ENCODE data around the gene CCDC154. TPM values are rescaled to one million over a fixed set of nuclear protein-coding genes. Genes with fewer than 3 reads are reported as not detected.
A peak's percentile ranks its signal among the peaks of the same experiment; 100 is the strongest.
"Not testable (repeated sequence)": the region's sequence is repeated elsewhere in the genome, so short reads cannot be mapped to it uniquely, and the experiment has no call there.

Gene CCDC154
- total and polyA plus RNA-seq, 2 donors = 0.37 to 0.86 TPM

DNA sequence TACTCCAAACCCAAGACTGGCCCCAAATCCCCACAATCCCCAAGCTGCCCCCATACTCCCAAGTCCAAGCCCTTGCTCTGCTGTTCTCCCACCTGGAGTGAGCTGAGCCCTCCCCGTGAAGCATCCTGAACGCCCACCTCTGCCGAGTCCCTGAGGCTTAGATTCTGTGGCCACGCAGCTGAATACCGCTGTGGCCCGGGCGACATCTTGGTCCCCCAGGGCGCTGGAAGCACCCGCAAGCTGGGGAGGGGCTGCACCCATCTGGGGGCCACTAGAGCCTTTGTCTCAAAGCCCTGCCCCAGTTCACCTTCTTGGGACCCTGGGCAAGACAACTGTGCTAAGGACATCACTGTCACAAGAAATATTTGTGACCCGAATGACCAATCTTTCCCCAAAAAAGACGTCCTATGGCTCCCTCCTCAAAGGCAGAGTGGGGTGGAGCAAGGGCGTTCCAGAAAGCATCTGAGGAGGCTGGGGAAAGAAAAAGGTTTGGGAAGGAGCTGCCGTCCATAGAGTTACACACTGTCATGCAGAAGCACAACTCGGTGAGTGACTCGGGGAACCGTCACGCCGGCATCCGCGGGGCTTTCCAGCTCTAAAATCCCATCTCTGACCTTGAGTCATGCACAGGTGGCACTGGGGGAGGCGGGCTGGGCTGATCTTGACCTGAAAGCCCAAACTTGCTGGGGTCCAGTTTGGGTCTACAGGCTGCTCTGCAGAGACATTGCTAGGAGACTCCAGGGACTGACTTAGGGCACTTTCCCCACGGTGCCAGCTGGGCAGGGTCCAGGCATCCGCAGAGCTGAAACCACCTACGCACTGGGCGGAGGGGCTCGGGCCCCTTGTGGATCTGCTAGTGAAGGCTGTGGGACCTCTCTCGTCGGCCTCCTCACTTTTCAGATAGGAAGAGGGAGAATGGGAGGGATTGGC lies 37.8 kb upstream of the CCDC154 start:
- Histone ChIP-seq H3K27ac (ENCODE audit: low read depth) (no peak overlapping the region), H3K4me3 (ENCODE audit: low read depth, low read length) (no peak overlapping the region), H3K36me3 (ENCODE audit: insufficient read depth) (no peaks in the 10 kb centered on the region), H3K4me1 (ENCODE audit: insufficient read depth) (no peaks in the 10 kb centered on the region)
- WGBS = 80% methylated on average over 28 of the region's 28 CpGs
- no peak for DNase-seq (ENCODE audit: extremely low spot score)

DNA sequence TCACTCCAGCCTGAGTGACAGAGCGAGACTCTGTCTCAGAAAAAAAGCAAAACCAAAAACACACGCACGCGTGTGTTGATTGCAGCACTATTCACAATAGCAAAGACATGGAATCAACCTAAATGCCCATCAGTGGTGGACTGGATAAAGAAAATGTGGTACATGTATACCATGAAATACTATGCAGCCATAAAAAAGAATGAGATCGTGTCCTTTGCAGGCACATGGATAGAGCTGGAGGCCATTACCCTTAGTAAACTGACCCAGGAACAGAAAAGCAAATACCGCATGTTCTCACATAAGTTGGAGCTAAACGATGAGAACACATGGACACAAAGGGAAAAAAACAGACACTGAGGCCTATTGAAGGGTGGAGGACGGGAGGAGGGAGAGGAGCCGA lies 34.6 kb upstream of the CCDC154 start:
- not testable (repeated sequence) for H3K27ac ChIP-seq (ENCODE audit: low read depth); DNase-seq (ENCODE audit: extremely low spot score); H3K4me1 ChIP-seq (ENCODE audit: insufficient read depth); H3K36me3 ChIP-seq (ENCODE audit: insufficient read depth); H3K4me3 ChIP-seq (ENCODE audit: low read depth, low read length)
- WGBS = 95% methylated on average over 9 of the region's 9 CpGs

GRCh38 chr16:1477033-1477432 lies 32.7 kb upstream of the CCDC154 start:
- Histone ChIP-seq H3K36me3 (ENCODE audit: insufficient read depth) (no peaks in the 10 kb centered on the region), H3K4me1 (ENCODE audit: insufficient read depth) (no peaks in the 10 kb centered on the region), H3K27ac (ENCODE audit: low read depth) (no peak overlapping the region), H3K4me3 (ENCODE audit: low read depth, low read length) (no peak overlapping the region)
- no peak for DNase-seq (ENCODE audit: extremely low spot score)
- 92% methylated on average over 10 of the region's 10 CpGs for WGBS

DNA sequence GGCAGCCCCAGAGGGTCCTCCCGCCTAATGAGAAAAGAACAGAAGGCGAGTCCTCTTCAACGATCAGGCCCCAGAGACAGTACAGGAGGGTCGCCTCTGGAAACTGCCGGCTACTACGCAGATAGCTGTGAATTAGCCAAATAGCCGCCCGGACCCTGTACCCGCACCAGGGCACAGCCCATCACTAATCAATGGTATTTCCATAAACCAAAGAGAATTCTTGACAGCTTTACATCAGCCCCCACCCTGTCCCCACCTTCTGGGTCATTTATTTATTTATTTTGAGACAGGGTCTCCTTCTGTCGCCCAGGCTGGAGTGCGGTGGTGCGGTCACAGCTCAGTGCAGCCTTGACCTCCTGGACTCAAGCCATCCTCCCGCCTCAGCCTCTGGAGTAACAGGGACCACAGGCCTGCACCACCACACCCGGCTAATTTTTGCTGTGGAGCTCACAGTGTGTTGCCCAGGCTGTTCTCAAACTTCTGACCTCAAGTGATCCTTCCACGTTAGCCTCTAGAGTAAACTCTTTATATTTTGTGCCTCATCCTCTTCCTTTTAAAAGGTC lies 31.3 kb upstream of the CCDC154 start:
- peak overlapping the region; percentile 94 for H3K4me3 ChIP-seq (ENCODE audit: low read depth, low read length)
- DNase-seq (ENCODE audit: extremely low spot score) = no peak
- 61% methylated on average over 15 of the region's 15 CpGs for WGBS
- no peaks in the 10 kb centered on the region for H3K4me1 ChIP-seq (ENCODE audit: insufficient read depth)
- H3K36me3 ChIP-seq (ENCODE audit: insufficient read depth) = no peaks in the 10 kb centered on the region
- H3K27ac ChIP-seq (ENCODE audit: low read depth) = peak overlapping the region; percentile 79

DNA sequence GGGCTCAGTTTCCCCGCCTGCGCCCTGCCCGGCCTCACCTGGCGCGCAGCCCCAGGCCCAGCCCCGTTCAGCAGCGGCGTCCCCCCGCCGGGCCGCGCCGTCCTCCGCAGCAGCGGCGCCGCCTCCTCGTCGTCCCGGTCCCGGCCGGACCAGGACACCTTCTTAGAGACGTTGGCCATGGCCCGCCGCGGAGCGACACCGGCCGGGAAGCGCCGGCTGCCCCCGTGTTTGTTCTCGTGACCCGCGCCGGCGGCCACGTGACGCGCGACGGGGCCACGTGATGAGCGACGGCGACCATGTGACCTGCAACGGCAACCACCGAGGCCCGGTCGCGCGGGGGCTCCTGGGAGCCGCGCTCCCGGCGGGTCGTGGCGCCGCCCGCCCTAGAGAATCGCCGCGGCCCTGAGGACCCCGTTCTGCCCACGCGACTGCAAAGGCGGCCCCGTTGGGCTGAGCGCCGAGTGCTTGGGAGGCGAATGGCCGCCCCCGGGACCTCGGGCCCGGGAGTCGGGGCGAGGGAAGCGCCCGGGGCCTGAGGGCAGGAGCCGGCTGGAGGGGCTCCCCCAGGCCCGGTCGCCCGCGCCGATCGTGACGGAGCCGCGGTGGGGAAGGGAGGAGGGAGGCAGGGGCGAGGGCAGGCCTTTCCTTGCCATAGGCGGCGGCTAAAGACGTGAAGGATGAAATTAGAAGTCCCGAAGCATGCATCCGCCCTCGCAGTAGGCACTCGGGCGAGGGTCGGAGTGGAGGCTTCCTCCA lies 30.6 kb upstream of the CCDC154 start, which contains the start of gene CLCN7:
Gene CLCN7 (minus strand): TSS at position 233 of the 756 bp plus-strand sequence. CDS start 54 bp downstream, at position 179.
- Histone ChIP-seq H3K27ac (ENCODE audit: low read depth) (peak within 1 kb of the TSS; percentile 79), H3K4me3 (ENCODE audit: low read depth, low read length) (peak within 1 kb of the TSS; percentile 94), H3K4me1 (ENCODE audit: insufficient read depth) (no peaks in the 10 kb centered on the region), H3K36me3 (ENCODE audit: insufficient read depth) (no peaks in the 10 kb centered on the region)
- DNase-seq (ENCODE audit: extremely low spot score) = no peak
- WGBS = under 1% methylated on average over 99 of the region's 99 CpGs

GRCh38 chr16:1474082-1474795 lies 29.9 kb upstream of the CCDC154 start:
- no peak overlapping the region for H3K27ac ChIP-seq (ENCODE audit: low read depth)
- no peak for DNase-seq (ENCODE audit: extremely low spot score)
- no peaks in the 10 kb centered on the region for H3K4me1 ChIP-seq (ENCODE audit: insufficient read depth)
- 8% methylated on average over 57 of the region's 57 CpGs for WGBS
- H3K36me3 ChIP-seq (ENCODE audit: insufficient read depth) = no peaks in the 10 kb centered on the region
- peak overlapping the region; percentile 94 for H3K4me3 ChIP-seq (ENCODE audit: low read depth, low read length)

DNA sequence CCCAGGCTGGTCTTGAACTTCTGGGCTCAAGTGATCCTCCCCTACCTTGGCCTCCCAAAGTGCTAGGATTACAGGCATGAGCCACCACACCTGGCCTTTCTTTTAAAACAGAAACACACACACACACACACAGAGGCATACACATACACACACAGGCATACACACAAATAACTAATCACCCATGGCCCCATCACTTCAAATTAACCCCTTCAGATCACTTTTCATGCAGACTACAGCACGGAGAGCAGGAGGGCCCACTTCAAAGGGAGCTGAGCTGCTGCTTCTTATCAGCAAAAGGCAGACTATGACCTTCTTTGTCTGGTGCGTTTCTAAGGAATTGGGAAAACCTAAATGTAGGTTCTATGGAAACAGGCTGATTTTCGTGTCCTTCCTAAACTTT lies 28.6 kb upstream of the CCDC154 start:
- Histone ChIP-seq H3K4me1 (ENCODE audit: insufficient read depth) (no peaks in the 10 kb centered on the region), H3K36me3 (ENCODE audit: insufficient read depth) (no peaks in the 10 kb centered on the region), H3K4me3 (ENCODE audit: low read depth, low read length) (no peak overlapping the region), H3K27ac (ENCODE audit: low read depth) (no peak overlapping the region)
- DNase-seq (ENCODE audit: extremely low spot score) = no peak
- 73% methylated on average over 3 of the region's 3 CpGs for WGBS

GRCh38 chr16:1471569-1472194 lies 27.3 kb upstream of the CCDC154 start:
- H3K36me3 ChIP-seq (ENCODE audit: insufficient read depth) = no peaks in the 10 kb centered on the region
- DNase-seq (ENCODE audit: extremely low spot score) = no peak
- no peak overlapping the region for H3K4me3 ChIP-seq (ENCODE audit: low read depth, low read length)
- WGBS = 82% methylated on average over 26 of the region's 26 CpGs
- no peak overlapping the region for H3K27ac ChIP-seq (ENCODE audit: low read depth)
- H3K4me1 ChIP-seq (ENCODE audit: insufficient read depth) = no peaks in the 10 kb centered on the region

- Histone ChIP-seq H3K4me3 (ENCODE audit: low read depth, low read length) (no peak overlapping the region), H3K36me3 (ENCODE audit: insufficient read depth) (no peaks in the 10 kb centered on the region), H3K27ac (ENCODE audit: low read depth) (no peak overlapping the region), H3K4me1 (ENCODE audit: insufficient read depth) (no peaks in the 10 kb centered on the region)
- WGBS = 76% methylated on average over 14 of the region's 14 CpGs
- no peak for DNase-seq (ENCODE audit: extremely low spot score)
Measured at GRCh38 chr16:1470481-1471251, 26.3 kb upstream of the CCDC154 start.

GRCh38 chr16:1469693-1470201 lies 25.4 kb upstream of the CCDC154 start:
- DNase-seq (ENCODE audit: extremely low spot score) = no peak
- Histone ChIP-seq H3K36me3 (ENCODE audit: insufficient read depth) (no peaks in the 10 kb centered on the region), H3K4me1 (ENCODE audit: insufficient read depth) (no peaks in the 10 kb centered on the region), H3K4me3 (ENCODE audit: low read depth, low read length) (no peak overlapping the region), H3K27ac (ENCODE audit: low read depth) (no peak overlapping the region)
- 77% methylated on average over 20 of the region's 20 CpGs for WGBS

DNA sequence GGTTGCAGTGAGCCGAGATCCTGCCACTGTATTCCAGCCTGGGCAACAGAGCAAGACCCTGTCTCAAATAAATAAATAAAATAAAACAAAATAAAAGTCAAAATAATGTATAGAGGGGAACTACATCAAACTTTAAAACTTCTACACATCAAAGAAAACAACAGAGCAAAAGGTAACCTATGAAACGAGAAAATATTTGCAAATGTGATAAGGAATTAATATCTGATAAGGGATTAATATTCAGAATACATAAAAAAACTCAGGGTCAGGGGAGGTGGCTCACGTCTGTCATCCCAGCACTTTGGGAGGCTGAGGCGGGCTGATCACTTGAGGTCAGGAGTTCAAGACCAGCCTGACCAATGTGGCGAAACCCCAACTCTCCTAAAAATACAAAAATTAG lies 24.8 kb upstream of the CCDC154 start:
- not testable (repeated sequence) for H3K4me3 ChIP-seq (ENCODE audit: low read depth, low read length); H3K36me3 ChIP-seq (ENCODE audit: insufficient read depth); H3K4me1 ChIP-seq (ENCODE audit: insufficient read depth); H3K27ac ChIP-seq (ENCODE audit: low read depth); DNase-seq (ENCODE audit: extremely low spot score)
- 90% methylated on average over 5 of the region's 5 CpGs for WGBS

GRCh38 chr16:1468426-1468810 lies 24.1 kb upstream of the CCDC154 start:
- WGBS = 86% methylated on average over 22 of the region's 22 CpGs
- no peaks in the 10 kb centered on the region for H3K4me1 ChIP-seq (ENCODE audit: insufficient read depth)
- H3K4me3 ChIP-seq (ENCODE audit: low read depth, low read length) = no peak overlapping the region
- no peaks in the 10 kb centered on the region for H3K36me3 ChIP-seq (ENCODE audit: insufficient read depth)
- no peak overlapping the region for H3K27ac ChIP-seq (ENCODE audit: low read depth)
- DNase-seq (ENCODE audit: extremely low spot score) = no peak
